Endodermal cell (in vitro differentiated cells): ENCODE data around the gene ADAMTS12. TPM values are rescaled to one million over a fixed set of nuclear protein-coding genes. Genes with fewer than 3 reads are reported as not detected.

ENCODE experiments used
- DNase-seq: peaks from one replicate; pipeline ENCODE4 v3.0.0-alpha.2; 2017
- H3K27ac ChIP-seq: 2 replicates; pipeline ENCODE4 v1.5.1; 2013; ENCODE audit warnings: mild to moderate bottlenecking, low read depth, low read length, moderate library complexity
- H3K27me3 ChIP-seq: 2 replicates; pipeline ENCODE4 v1.6.1; 2013; ENCODE audit warnings: mild to moderate bottlenecking, low read length, moderate library complexity; ENCODE audit not compliant: insufficient read depth, control insufficient read depth, poor library complexity, severe bottlenecking
- H3K36me3 ChIP-seq: 2 replicates; pipeline ENCODE4 v1.7.0; 2013; ENCODE audit warnings: mild to moderate bottlenecking, low read length, moderate library complexity; ENCODE audit not compliant: control insufficient read depth, insufficient read depth
- H3K4me1 ChIP-seq: one replicate; pipeline ENCODE4 v1.7.0; 2013; ENCODE audit warnings: low read length; ENCODE audit not compliant: control insufficient read depth, insufficient read depth
- H3K4me3 ChIP-seq: 2 replicates; pipeline ENCODE4 v1.5.1; 2013; ENCODE audit warnings: mild to moderate bottlenecking, low read length, moderate library complexity
- H3K9ac ChIP-seq: 2 replicates; pipeline ENCODE4 v1.6.1; 2013; ENCODE audit warnings: mild to moderate bottlenecking, low read length, moderate library complexity; ENCODE audit not compliant: poor library complexity, severe bottlenecking; ENCODE audit errors: extremely low read depth
- H3K9me3 ChIP-seq: 2 replicates; pipeline ENCODE4 v1.6.1; 2013; ENCODE audit warnings: mild to moderate bottlenecking, low read length, moderate library complexity; ENCODE audit not compliant: control insufficient read depth
- H3K27ac Mint-ChIP-seq: 2 replicates; pipeline ENCODE4 v1.8.0; 2020; ENCODE audit warnings: mixed read lengths
- H3K27me3 Mint-ChIP-seq: 2 replicates; pipeline ENCODE4 v1.8.0; 2021; ENCODE audit warnings: mild to moderate bottlenecking, mixed read lengths; ENCODE audit not compliant: insufficient read depth
- H3K36me3 Mint-ChIP-seq: 2 replicates; pipeline ENCODE4 v1.8.0; 2020; ENCODE audit warnings: low read depth, mixed read lengths
- H3K4me1 Mint-ChIP-seq: 2 replicates; pipeline ENCODE4 v1.8.0; 2020; ENCODE audit warnings: mixed read lengths
- H3K4me3 Mint-ChIP-seq: 2 replicates; pipeline ENCODE4 v1.8.0; 2020; ENCODE audit warnings: mild to moderate bottlenecking, moderate library complexity, mixed read lengths
- H3K9me3 Mint-ChIP-seq: 2 replicates; pipeline ENCODE4 v1.8.0; 2020; ENCODE audit warnings: mild to moderate bottlenecking, mixed read lengths
- CTCF ChIP-seq: fragments of 200-600 bp; sonication (generic); conservative IDR thresholded peaks from 2 replicates; pipeline ENCODE4 v1.5.0; 2021; ENCODE audit warnings: antibody characterized with exemption, mild to moderate bottlenecking
- WGBS, 2 experiments: methylation state at CpG; one replicate each; pipeline versions ENCODE4 v1.1.5 to v1.1.7; 2013; ENCODE audit warnings: missing lambda C conversion rate in 2 of 2, mixed read lengths in 1 of 2; ENCODE audit not compliant: insufficient coverage in 1 of 2, insufficient read length in 1 of 2; 5-methylcytosine and 5-hydroxymethylcytosine counted together
- long read RNA-seq, 4 experiments: library from polyadenylated mRNA in 2 of 4; library from RNA in 1 of 4; library from capped mRNA in 1 of 4; stranded (forward) in 3 of 4; unstranded in 1 of 4; transcript quantifications; one replicate each; pipeline ENCODE4 v2.0.0, GENCODE V29; 2020 to 2021; ENCODE audit warnings: inconsistent platforms in 1 of 4
- polyA plus RNA-seq, 2 experiments: library from polyadenylated mRNA; stranded (reverse); fragments of 50-300 nt; gene quantifications; one replicate each; pipeline ENCODE4 v1.2.3, GENCODE V29; 2013
- total RNA-seq, 2 donors: library from RNA; stranded (reverse); fragmentation: NEBNext Ultra II Directional in 1 of 2; extraction: Animal tissue kit (Norgen Biotek cat#: 25700) in 1 of 2; gene quantifications; 2 replicates in 1 of 2; 3 replicates in 1 of 2; pipeline ENCODE4 v1.2.1, GENCODE V29; 2021

ADAMTS12 gene
- total RNA-seq: 100 to 1,000 TPM in 1 of 2 donors, 10 to 100 TPM in 1; 80.2 to 123 TPM
- 14.2 TPM for polyA plus RNA-seq (2013, experiment 1 of 2)
- 14.2 TPM for polyA plus RNA-seq (2013, experiment 2 of 2)
- long read RNA-seq, experiment 1, full-length matches to known transcripts: 5 of 37 reads
- long read RNA-seq, experiment 1, partial matches to known transcripts: 8 of 37 reads
- long read RNA-seq, experiment 1, other reads (novel, unspliced or antisense): 24 of 37 reads
- long read RNA-seq, experiment 2, full-length matches to known transcripts: 12 of 75 reads
- long read RNA-seq, experiment 2, partial matches to known transcripts: 25 of 75 reads
- long read RNA-seq, experiment 2, other reads (novel, unspliced or antisense): 38 of 75 reads
- long read RNA-seq, experiment 3, full-length matches to known transcripts: 6 of 73 reads
- long read RNA-seq, experiment 3, partial matches to known transcripts: 47 of 73 reads
- long read RNA-seq, experiment 3, other reads (novel, unspliced or antisense): 20 of 73 reads
- long read RNA-seq, experiment 4, transcript ADAMTS12-206 (3 exons, 1,003 nt): major isoform, 24 of 36 reads
- long read RNA-seq, experiment 4, partial matches to known transcripts: 5 of 36 reads
- long read RNA-seq, experiment 4, other reads (novel, unspliced or antisense): 7 of 36 reads

- H3K9ac ChIP-seq: peak within 1 kb of the TSS; percentile 52
- Mint-ChIP-seq H3K36me3 (peaks cover 5% of the 10 kb centered on the region), H3K4me1 (peaks cover 49% of the 10 kb centered on the region), H3K27ac (peak within 1 kb of the TSS; percentile 87), H3K4me3 (peak within 1 kb of the TSS; percentile 83), H3K27me3 (peaks cover 30% of the 10 kb centered on the region), H3K9me3 (no peaks in the 10 kb centered on the region)
- DNase-seq: peak; percentile 84
- H3K36me3 ChIP-seq: no peaks in the 10 kb centered on the region
- H3K4me1 ChIP-seq: peaks cover 9% of the 10 kb centered on the region
- TF ChIP-seq CTCF: no peak
- peak within 1 kb of the TSS; percentile 36 for H3K27ac ChIP-seq
- no peaks in the 10 kb centered on the region for H3K9me3 ChIP-seq
- H3K27me3 ChIP-seq: no peaks in the 10 kb centered on the region
- H3K4me3 ChIP-seq: peak within 1 kb of the TSS; percentile 91
- WGBS, 2 experiments: 6 to 15% methylated on average over 8 to 45 of the region's 45 CpGs
Measured at GRCh38 chr5:33891788-33892619, at the start of gene ADAMTS12. ADAMTS12 (minus strand) TSS chr5:33891990; CDS start chr5:33891856, 134 bp downstream.

- peaks cover 37% of the 10 kb centered on the region for H3K27me3 Mint-ChIP-seq
- no peaks in the 10 kb centered on the region for H3K9me3 ChIP-seq
- H3K4me1 Mint-ChIP-seq: peaks cover 3% of the 10 kb centered on the region
Measured at GRCh38 chr5:33941090-33941489, 49.3 kb upstream of the ADAMTS12 start.

More at GRCh38 chr5:33941090-33941489, 49.3 kb upstream of the ADAMTS12 start:
- Histone ChIP-seq H3K27me3 (peaks cover 19% of the 10 kb centered on the region), H3K9ac (no peak overlapping the region), H3K27ac (no peak overlapping the region), H3K4me3 (no peak overlapping the region), H3K36me3 (no peaks in the 10 kb centered on the region), H3K4me1 (peaks cover 5% of the 10 kb centered on the region)
- WGBS, 2 experiments: 96 to 100% methylated on average over 2 to 5 of the region's 5 CpGs
- no peak for TF ChIP-seq CTCF
- no peak overlapping the region for H3K4me3 Mint-ChIP-seq
- DNase-seq: no peak
- H3K9me3 Mint-ChIP-seq: peaks cover 3% of the 10 kb centered on the region
- H3K27ac Mint-ChIP-seq: no peak overlapping the region
- no peaks in the 10 kb centered on the region for H3K36me3 Mint-ChIP-seq
